Measurements from ENCODE around the gene DNLZ. TPM values are rescaled to one million over a fixed set of nuclear protein-coding genes. Genes with fewer than 3 reads are reported as not detected.

The DNLZ gene
- total and polyA plus RNA-seq, 9 of the 15 experiments (the other 6 are each of a cell fraction or from before 2014, with no cell fraction given), result 0.17 to 44.6 (median 3.4) TPM

GRCh38 chr9:136312436-136312835, 51.1 kb downstream of the DNLZ start:
- no peak for FAIRE-seq
- BruUV-seq (replicated peaks), result no TSS peak
- CTCF ChIA-PET (ENCODE audit: low intra/inter-chr PET ratio), result interaction anchor here (0.6 to 1.7 kb wide), 3 partner anchors 27 to 318 kb away, joined by 3 to 7 read pairs (median 5); partner anchors contain the start of gene SNAPC4
- peak; percentile 50; the same call in 1 of the 2 replicates for TF ChIP-seq SMC3 (conservative IDR thresholded peaks at IDR 0.05; ENCODE audit: insufficient read depth, low read depth, low read length)
- TF ChIP-seq STAG1 (CRISPR knock-in tag; IDR thresholded peaks at IDR 0.05; ENCODE audit: borderline replicate concordance), result peak; percentile 26; the same call in 1 of the 2 replicates
- 0 out of 2 replicates have a peak, but pooled peaks have one; percentile 8 for TF ChIP-seq ARID2 (IDR thresholded peaks at IDR 0.05)
- TF ChIP-seq ZNF699 (CRISPR knock-in tag; IDR thresholded peaks at IDR 0.05; ENCODE audit: insufficient replicate concordance), result no peak
- TF ChIP-seq REST (IDR thresholded peaks at IDR 0.05; ENCODE audit: borderline replicate concordance), result peak; percentile 39; the same call in 1 of the 2 replicates
- TF ChIP-seq REST (CRISPR knock-in tag; IDR thresholded peaks at IDR 0.05; ENCODE audit: low read depth), result no peak
- peak; percentile 32 to 71; a peak in 3 of 4 replicates for TF ChIP-seq RAD21 (CRISPR knock-in tag; conservative IDR thresholded peaks at IDR 0.05 in 1 of 2, IDR thresholded peaks at IDR 0.05 in 1 of 2)

More at GRCh38 chr9:136312436-136312835, 51.1 kb downstream of the DNLZ start:
- H4K20me1 ChIP-seq (replicated peaks; ENCODE audit: control insufficient read depth, insufficient read depth, low read length), result no peaks in the 10 kb centered on the region
- WGBS (ENCODE audit: insufficient coverage, low coverage, missing lambda C conversion rate), result 16% methylated on average over 8 of the region's 12 CpGs
- ATAC-seq, result peak; percentile 86
- H3K79me2 ChIP-seq (ENCODE audit: control insufficient read depth, insufficient read depth, low read length), result no peaks in the 10 kb centered on the region
- intact Hi-C loops (cut with micrococcal nuclease), result no loop called here
- H3K27me3 ChIP-seq (ENCODE audit: control insufficient read depth in 2 of 2, insufficient read depth in 2 of 2, low read length in 2 of 2), result peaks cover 0 to 16% of the 10 kb centered on the region in 2 experiments; a peak in 2 of 5 replicates
- peaks cover 0 to 32% of the 10 kb centered on the region in 2 experiments; a peak in 3 of 5 replicates for H3K4me1 ChIP-seq (replicated peaks in 1 of 2; ENCODE audit: control insufficient read depth in 2 of 2, insufficient read depth in 2 of 2, low read length in 2 of 2)
- no peak overlapping the region for H3K4me2 ChIP-seq (ENCODE audit: insufficient read depth, low read length)
- in situ Hi-C loops (cut with MboI), result no loop called here
- no peak overlapping the region for H3K9ac ChIP-seq (ENCODE audit: insufficient read depth in 1 of 2, low read depth in 2 of 2, low read length in 2 of 2)
- POLR2A ChIA-PET, result interaction anchor here (0.5 to 1.1 kb wide), 3 partner anchors 12 to 1181 kb away, joined by 3 to 6 read pairs (median 3); no protein-coding TSS in a partner anchor
- no peak overlapping the region for H3K27ac ChIP-seq (ENCODE audit: extremely low read depth, low read depth, low read length)
- no peaks in the 10 kb centered on the region for H3K9me1 ChIP-seq (ENCODE audit: control insufficient read depth, insufficient read depth, low read length)
- no peak overlapping the region for H2AFZ ChIP-seq (ENCODE audit: low read depth, low read length)
- peaks cover 15% of the 10 kb centered on the region for H3K9me3 ChIP-seq (replicated peaks; ENCODE audit: control insufficient read depth, insufficient read depth, low read depth, low read length)
- no peaks in the 10 kb centered on the region; the same call in 2 of the 3 replicates for H3K36me3 ChIP-seq (ENCODE audit: control insufficient read depth, insufficient read depth, low read length)
- no peak overlapping the region for H3K4me3 ChIP-seq
- DNase-seq (ENCODE audit: extremely low read depth in 1 of 4, low spot score in 3 of 4), result peak; percentile 58 to 78 (median 62)

All from K562 (cell line).